HG02981 (cell line): Measurements from ENCODE around the gene KRTAP2-2.
"Not testable (repeated sequence)": the region's sequence is repeated elsewhere in the genome, so short reads cannot be mapped to it uniquely, and the experiment has no call there.

ENCODE experiments used
- ATAC-seq: cut with Tn5 transposase; IDR thresholded peaks from one replicate; pipeline ENCODE4 v1.9.1; 2021; ENCODE audit warnings: mild to moderate bottlenecking, moderate library complexity; ENCODE audit not compliant: unreplicated experiment

KRTAP2-2 gene, protein sequence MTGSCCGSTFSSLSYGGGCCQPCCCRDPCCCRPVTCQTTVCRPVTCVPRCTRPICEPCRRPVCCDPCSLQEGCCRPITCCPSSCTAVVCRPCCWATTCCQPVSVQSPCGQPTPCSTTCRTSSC

GRCh38 chr17:41055130-41055529 is at the start of gene KRTAP2-2:
Gene KRTAP2-2, minus strand, starts transcription at chr17:41055230. Its CDS starts 19 bp downstream, at chr17:41055211.
- ATAC-seq: not testable (repeated sequence)

- not testable (repeated sequence) for ATAC-seq
Measured at GRCh38 chr17:41104386-41105038, 49.5 kb upstream of the KRTAP2-2 start.

- ATAC-seq: no peak
Measured at GRCh38 chr17:41103896-41104295, 48.9 kb upstream of the KRTAP2-2 start.

DNA sequence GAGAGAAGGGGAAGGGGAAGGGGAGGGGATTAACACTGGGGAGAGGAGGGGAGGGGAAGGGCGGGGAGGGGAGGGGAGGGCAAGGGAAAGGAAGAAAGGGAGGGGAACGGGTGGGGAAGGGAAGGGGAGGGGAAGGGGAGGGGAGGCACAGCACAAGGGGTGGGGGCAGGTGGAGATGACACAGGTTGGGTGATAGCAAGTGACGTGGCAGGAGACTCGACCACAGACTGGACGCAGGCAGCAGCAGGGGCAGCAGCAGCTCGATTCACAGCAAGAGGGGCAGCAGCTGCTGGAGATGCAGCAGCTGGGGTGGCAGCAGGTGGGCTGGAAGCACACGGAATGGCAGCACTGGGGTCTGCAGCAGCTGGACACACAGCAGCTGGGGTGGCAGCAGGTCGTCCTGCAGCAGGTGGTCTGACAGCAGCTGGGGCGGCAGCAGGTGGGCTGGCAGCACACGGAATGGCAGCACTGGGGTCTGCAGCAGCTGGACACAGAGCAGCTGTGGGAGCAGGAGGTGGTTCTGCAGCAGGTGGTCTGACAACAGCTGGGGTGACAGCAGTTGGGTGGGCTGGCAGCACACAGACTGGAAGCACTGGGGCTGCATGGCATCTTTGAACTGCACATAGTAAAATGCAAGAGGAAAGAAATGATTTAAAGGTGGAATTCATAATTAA is 46.7 kb upstream of the KRTAP2-2 start, which contains the start of gene KRTAP4-16:
Gene KRTAP4-16, minus strand, starts transcription at position 624 of the 674 bp plus-strand sequence. Its CDS starts 0 bp downstream, at position 624.
- ATAC-seq: no peak

DNA sequence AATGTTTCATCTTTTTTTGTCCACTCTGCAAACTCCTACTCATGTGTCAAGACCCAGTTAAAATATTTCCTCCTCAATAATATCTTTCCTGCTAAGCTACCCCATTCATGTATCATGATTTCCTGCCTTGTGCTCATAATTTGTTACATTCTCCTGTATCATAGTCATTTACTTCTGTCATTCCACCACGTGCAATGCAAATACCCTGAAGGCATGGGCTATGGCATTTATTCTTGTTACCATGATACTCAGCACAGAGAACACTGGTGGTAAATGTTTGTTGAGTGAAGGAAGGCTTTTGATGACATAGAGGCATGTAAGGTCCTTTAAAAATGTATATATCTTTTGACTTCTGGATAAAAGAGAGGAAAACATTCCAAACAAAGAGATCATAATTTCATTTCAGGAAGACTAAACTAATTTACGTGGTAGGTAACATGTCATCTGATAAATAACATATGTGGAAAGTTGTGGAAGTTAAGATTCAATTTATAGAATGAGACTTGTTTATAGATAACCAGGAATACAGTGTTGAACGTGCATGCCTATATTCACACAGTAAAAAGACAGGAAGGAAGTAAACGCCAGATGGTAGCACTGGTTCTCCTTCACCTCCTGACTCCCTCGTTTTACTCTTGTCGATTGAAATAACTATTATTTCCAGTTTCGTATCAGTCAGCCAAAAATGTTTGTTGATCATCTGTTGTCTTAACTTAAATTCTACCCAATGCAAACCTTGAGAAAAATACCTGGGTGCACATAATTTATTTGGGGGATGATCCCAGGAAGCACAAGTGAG is 44.9 kb upstream of the KRTAP2-2 start:
- not testable (repeated sequence) for ATAC-seq

DNA sequence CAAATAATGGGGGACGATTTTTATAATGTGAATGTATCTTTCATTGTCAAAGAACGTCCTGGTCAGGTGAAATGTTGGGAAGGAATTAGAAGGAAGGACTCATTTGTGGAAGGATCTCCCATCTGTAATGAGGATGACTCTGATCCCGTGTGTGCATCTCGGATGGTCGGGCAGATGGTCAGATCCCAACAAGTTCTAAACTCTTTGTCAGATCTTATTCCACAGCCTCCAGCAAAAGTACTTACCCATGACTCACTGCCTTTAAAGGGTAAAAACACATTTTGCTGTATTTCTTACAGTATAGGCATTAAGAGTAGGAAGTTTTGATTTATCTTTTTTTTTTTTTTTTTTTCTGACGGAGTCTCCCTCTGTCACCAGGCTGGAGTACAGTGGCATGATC is 43.5 kb upstream of the KRTAP2-2 start:
- ATAC-seq: no peak

- ATAC-seq: no peak
Measured at GRCh38 chr17:41098042-41098441, 43.0 kb upstream of the KRTAP2-2 start, which contains the start of gene KRTAP4-8. Gene KRTAP4-8, minus strand, starts transcription at chr17:41098142. Its CDS starts 58 bp downstream, at chr17:41098084.

- no peak for ATAC-seq
Measured at GRCh38 chr17:41096055-41096454, 41.0 kb upstream of the KRTAP2-2 start.

DNA sequence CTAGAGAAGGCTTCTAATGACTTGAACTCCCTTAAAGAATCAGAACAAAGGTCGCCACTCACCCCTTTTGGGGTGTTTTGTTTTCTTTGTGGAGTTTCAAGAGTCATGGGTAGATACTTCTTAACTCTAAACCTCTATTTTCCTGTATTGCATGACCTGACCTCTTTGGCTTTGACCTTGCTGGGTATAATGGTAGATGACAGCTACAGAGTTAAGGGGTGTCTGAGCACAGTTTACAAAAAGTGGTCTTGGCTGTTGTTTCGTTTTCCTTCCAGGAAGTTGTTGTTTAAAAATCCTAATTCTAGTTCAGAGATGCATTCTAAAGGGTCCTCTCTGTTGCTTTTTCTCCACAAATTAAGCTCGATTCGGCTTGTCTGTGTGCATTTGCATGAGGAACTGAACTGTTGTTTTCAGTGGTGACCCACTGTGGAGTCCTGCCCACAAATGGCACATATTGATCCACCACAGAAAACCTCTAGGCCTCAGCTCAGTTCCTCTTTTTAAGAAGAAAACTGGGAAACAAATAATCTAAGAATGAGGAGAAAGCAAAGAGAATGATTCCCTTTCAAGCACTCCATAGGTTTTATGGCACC is 33.8 kb upstream of the KRTAP2-2 start:
- ATAC-seq: not testable (repeated sequence)

- ATAC-seq: not testable (repeated sequence)
Measured at GRCh38 chr17:41084100-41084856, 29.2 kb upstream of the KRTAP2-2 start, which contains the start of gene KRTAP4-7. Gene KRTAP4-7, plus strand, starts transcription at chr17:41084150. Its CDS starts 57 bp downstream, at chr17:41084207.

DNA sequence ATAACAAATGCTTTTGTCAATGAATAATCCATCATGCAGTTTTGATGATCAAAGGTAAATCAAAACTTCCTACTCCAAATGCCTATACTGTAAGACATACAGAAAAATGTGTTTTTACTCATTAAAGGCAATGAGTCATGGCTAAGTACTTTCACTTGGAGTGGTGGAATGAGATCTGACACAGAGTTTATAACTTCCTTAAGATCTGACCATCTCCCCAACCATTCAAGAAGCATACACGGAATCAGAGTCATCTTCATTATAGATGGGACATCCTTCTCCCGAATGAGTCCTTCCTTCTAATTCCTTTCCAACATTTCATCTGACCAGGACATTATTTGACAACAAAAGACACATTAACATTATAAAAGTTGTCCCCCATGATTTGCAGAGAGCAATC is 28.4 kb upstream of the KRTAP2-2 start:
- not testable (repeated sequence) for ATAC-seq

GRCh38 chr17:41082626-41083025 is 27.6 kb upstream of the KRTAP2-2 start:
- ATAC-seq: no peak

DNA sequence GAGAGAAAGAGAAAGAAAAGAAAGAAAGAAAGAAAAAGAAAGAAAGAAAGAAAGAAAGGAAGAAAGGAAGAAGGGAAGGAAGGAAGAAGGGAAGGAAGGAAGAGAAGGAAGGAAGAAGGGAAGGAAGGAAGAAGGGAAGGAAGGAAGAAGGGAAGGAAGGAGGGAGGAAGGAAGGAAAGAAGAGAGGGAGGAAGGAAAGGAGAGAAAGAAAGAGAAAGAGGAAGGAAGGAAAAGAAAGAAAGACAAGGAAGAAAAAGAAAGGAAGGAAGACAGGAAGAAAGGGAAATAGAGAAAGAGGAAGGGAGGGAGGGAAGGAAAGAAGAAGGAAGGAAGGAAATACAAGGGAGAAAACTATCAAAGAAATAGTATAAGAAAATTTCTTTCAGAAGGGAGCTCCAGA is 21.8 kb upstream of the KRTAP2-2 start:
- no peak for ATAC-seq

DNA sequence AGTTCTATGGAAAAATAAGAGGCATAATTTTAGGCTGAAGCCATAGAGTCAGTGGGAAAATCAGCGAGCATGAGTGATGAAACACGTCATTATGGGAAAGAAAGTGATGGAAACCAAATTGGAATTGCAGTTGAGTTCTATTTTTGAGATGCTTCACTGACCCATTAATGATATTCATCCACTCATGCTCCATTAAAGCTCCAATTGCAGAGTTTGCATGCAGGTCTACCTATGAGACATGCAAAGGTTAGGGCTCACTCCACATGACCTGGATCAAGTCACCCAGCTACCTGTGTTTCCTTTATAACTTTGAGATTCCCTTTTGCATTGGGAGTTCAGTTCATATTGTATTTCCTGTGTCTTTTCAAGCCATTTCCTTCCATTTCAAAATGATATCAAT is 18.6 kb upstream of the KRTAP2-2 start:
- no peak for ATAC-seq

DNA sequence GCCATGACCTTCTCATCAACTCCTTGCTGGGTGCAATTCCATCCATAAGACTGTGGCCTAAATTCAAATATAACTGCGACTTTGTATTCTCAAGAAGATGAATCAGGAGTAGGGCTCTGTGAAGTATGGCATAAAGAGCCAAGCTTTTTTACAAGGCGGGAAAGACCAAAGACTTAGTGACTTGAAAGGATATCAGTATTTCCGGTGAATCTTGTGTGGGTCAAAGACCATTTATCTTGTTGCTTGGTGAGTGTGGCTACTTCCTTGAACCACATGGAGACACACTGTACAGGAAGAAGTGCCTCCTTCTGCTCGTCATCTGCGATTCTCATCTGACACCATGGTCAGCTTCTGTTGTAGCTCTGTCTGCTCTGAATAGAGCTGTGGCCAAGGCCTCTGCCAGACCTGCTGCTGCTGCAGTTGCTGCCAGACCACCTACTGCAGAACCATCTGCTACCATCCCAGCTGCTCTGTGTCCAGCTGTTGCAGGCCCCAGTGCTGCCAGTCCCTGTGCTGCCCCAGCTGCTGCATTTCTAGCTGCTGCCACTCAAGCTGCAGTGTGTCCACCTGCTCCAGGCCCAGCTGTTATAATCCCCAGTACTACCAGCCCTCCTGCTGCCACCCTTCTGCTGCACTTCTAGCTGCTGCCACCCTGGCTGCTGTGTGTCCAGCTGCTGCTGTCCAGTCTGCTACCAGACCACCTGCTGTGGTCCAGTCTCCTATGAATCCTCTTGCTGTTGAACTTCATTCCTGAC is 16.8 kb upstream of the KRTAP2-2 start:
- no peak for ATAC-seq

DNA sequence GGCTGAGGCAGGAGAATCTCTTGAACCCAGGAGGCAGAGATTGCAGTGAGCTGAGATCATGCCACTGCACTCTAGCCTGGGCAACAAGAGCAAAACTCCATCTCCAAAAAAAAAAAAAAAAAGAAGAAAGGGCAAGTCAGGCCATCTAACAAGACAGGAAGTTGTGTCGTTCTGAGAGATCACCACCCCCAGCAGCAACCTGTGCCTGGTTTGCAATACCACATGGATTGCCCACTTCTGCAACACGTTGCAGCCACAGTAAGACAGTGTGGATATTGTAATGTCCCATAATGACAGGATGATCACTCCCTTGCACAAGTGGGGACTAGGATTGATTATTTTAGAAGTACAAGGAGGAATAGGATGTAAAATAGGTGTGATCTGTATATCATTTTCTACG is 14.0 kb upstream of the KRTAP2-2 start:
- no peak for ATAC-seq

DNA sequence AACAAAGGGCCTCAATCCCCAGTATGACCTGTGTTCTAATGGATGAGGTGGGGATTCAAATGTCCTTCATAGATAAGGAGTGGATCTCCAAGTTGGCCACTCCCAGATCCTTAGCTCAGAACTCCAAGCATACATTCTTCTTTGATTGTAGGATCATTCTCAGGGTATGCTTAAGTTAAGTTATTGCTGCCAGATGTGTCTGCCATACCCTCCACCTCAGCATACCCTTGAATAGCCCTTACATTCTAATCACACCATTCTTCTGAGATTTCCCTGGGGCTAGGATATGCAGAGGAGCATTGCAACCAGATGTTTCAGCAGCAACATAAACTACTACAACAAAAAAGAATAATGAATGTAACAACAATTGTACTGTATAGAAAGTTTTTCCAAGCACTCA is 12.3 kb upstream of the KRTAP2-2 start:
- ATAC-seq: no peak

DNA sequence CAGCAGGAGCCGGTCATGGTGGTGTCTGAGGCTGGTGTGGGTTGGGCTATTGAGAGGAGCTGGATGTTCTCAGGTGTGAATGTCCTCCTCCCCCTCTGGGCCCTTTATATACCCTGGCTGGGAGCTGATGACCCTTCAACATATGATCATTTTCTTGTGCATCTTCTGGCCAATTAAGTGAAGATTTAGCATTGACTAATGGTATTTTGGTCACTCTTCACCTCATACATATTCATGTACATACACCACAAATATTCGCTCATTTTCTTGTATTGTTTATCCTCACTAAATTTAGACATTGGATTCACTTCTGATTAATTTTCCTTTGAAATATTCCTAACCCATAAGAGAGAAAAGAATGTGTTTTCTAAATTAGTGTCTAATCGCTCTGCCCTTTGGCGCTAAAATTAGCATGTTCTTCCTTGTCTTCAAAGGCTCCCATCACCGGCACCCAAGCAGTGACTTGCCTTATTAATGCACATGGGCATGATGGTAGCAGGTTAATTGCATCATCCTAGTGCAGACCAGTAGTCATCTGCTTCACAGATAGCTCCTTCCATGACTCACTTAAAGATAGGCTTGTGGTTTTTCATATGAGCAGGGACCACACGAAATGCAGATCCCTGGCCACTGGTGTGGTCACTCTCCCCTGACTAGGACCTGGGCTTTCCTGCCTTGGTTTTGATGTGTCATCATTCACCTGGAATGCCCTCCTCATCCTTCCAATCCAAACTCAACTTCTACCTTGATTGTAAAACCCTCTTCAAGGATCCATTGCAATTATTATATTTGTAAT is 11.0 kb upstream of the KRTAP2-2 start, which contains the start of gene KRTAP2-4:
Gene KRTAP2-4, minus strand, starts transcription at position 51 of the 796 bp plus-strand sequence. Its CDS starts 34 bp downstream, at position 17.
- ATAC-seq: no peak
